CD4-positive, alpha-beta T cell treated with Interleukin-21 for 1 hour (primary cell): Measurements from ENCODE around the gene CACNB2.

ENCODE experiments used
- DNase-seq: peaks from one replicate; pipeline ENCODE4 v3.0.0-alpha.2; 2020

CACNB2 gene

GRCh38 chr10:18473424-18474117, 333.3 kb downstream of the CACNB2 start:
- no peak for DNase-seq

GRCh38 chr10:18474118-18474455, 333.9 kb downstream of the CACNB2 start:
- no peak for DNase-seq

GRCh38 chr10:18476076-18476647, 335.9 kb downstream of the CACNB2 start:
- no peak for DNase-seq

- no peak for DNase-seq
Measured at GRCh38 chr10:18478354-18478753, 338.1 kb downstream of the CACNB2 start.

- no peak for DNase-seq
Measured at GRCh38 chr10:18479502-18479901, 339.3 kb downstream of the CACNB2 start.

- DNase-seq = no peak
Measured at GRCh38 chr10:18483516-18484186, 343.4 kb downstream of the CACNB2 start.

- no peak for DNase-seq
Measured at GRCh38 chr10:18486438-18486837, 346.2 kb downstream of the CACNB2 start.

GRCh38 chr10:18490755-18491154, 350.5 kb downstream of the CACNB2 start:
- DNase-seq = no peak

- DNase-seq = no peak
Measured at GRCh38 chr10:18497806-18498369, 357.7 kb downstream of the CACNB2 start.

GRCh38 chr10:18498998-18499397, 358.8 kb downstream of the CACNB2 start:
- no peak for DNase-seq

- DNase-seq = no peak
Measured at GRCh38 chr10:18500576-18500975, 360.4 kb downstream of the CACNB2 start.

GRCh38 chr10:18501198-18501597, 361.0 kb downstream of the CACNB2 start:
- peak; percentile 10 for DNase-seq

- no peak for DNase-seq
Measured at GRCh38 chr10:18501629-18502028, 361.4 kb downstream of the CACNB2 start.

GRCh38 chr10:18504161-18504560, 363.9 kb downstream of the CACNB2 start:
- no peak for DNase-seq

- no peak for DNase-seq
Measured at GRCh38 chr10:18505456-18506118, 365.4 kb downstream of the CACNB2 start.

GRCh38 chr10:18508587-18508986, 368.4 kb downstream of the CACNB2 start:
- DNase-seq = no peak

GRCh38 chr10:18514537-18514936, 374.3 kb downstream of the CACNB2 start:
- DNase-seq = no peak

GRCh38 chr10:18516851-18517250, 376.6 kb downstream of the CACNB2 start:
- no peak for DNase-seq

GRCh38 chr10:18523025-18523424, 382.8 kb downstream of the CACNB2 start:
- DNase-seq = no peak

GRCh38 chr10:18523858-18524257, 383.6 kb downstream of the CACNB2 start:
- no peak for DNase-seq

GRCh38 chr10:18527687-18528086, 387.5 kb downstream of the CACNB2 start:
- DNase-seq = no peak

- DNase-seq = no peak
Measured at GRCh38 chr10:18528292-18528691, 388.1 kb downstream of the CACNB2 start.

- no peak for DNase-seq
Measured at GRCh38 chr10:18532881-18533535, 392.8 kb downstream of the CACNB2 start.
